Activated CD4-positive, alpha-beta T cell treated with anti-CD3 and anti-CD28 coated beads, Interleukin-2, amount 50 U/mL, for 4 hours (primary cell): ENCODE measurements around the gene KAZN.

Experiments used
- DNase-seq, 2 experiments: peaks; one replicate each; pipeline ENCODE4 v3.0.0-alpha.2; 2020

Gene KAZN

DNA sequence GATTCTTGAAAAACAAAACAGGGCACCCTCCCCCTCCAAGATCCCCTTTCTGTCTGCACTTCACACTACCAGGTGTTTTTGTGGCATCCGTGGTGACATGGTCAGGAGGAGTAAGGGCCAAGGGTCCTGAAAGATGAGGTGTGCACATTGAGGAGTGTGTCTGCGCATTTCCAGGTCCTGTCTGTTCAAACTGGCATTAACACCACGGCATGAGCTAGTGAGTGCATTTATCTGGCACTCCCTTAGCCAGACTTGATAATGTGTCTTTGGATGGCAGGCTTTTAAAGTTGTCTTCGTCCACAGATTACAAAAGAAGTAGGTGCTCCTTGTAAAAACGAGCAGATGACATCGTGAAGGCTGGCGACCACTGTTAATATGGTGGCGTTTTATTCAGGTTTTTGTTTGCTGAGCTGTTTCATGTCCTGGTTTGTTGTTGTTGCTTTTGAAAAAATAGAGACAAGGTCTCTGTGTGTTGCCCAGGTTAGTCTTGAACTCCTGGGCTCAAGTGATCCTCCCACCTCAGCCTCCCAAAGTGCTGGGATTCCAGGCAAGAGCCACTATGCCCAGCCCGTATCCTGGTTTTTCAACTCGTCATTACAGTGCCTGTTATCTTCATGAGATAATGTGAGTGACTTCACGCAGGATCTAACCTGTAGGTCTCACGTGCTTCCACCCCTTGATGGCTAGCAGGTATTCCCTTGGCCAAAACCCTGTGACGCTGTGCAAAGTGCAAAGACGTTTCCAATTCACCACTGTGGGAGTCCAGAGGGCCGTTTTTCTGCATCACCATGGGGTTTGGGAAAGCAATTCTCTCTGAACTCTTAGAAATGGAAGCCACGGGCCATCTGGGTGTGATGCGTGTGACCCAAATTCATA lies 559.3 kb downstream of the KAZN start:
- DNase-seq: no peak

DNA sequence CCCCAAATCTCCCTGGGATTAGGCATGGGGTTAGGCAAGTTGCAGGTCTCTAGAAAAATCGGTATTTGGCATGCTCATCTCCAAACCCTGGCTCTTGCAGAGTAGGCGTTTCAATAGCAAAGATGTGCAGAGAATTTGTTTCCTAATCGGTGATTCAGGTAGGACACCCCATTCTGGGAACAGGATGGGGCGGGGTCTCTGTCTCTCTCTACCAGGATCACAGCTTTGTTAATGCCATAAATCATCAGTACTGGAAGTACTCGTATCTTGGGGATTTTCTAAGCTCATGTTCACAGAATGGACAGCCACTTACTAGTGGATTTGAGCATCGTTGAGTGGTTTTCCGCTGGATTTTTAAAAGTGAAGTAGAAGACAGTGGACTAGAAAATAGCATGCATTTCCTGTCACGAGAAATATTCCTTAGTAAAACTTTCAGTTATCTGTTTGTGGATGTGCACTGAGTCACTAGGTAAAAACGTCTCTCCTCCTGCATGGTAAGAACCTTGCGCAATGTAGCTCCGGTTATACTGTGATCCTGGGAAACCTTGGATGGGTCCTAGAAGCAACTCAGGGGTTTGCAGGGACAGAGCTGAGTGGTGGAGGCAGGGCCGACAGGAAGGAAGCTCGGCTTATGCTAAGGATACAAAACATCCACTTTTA lies 560.2 kb downstream of the KAZN start:
- no peak for DNase-seq

DNA sequence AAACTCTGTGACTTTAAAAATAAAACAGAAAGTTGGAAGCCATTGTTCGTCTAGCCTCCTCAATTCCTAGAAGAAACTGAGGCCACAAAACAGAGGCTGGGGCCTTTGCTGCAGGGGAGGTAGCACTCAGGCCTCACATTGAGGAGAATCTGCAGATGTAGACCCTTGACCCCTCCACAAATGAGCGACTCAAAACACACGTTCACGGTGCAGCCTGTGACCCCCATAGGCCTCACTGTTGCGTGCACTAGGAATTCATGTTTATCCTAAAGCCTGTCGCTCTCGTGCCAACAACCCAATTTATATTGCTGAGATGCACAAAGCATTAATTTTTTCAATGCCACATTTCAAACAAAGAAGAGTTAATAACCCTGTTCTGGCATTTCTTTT lies 560.7 kb downstream of the KAZN start:
- DNase-seq: no peak

DNA sequence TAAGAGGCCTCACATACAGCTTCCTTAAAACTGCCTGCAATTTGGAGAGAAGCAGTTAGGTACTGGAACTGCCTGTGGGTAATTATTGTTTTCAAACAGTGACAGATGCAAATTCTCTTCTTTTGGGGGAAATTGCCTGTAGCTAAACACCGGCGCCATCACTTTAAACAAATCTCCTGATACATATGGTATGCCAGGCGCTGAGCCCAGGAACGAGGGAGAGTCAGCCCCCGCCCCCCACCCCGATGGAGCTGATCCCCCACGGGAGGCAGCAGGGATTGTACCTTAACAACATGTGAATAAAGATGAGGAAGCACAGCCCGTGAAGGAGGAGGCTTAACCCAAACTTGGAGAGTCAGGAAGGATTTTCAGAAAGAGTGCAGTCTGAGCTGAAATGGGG lies 562.1 kb downstream of the KAZN start:
- DNase-seq: no peak

DNA sequence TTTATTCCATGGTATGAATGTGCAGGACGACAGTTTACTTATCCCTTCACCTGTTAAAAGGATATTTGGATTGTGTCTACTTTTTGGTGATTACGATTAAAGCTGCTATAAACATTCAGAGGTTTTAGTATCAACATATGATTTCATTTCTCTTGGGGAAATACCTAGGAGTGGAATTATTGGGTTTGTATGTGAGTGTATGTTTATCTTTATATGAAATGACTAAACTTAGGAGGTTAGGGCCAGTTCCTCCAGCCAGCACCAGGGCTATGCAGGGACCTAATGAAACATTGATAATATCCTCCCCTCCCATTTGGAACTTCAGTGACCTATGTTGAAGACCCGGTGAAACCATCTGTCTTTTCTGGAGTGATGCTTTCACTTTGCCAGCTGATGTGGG lies 568.9 kb downstream of the KAZN start:
- no peak for DNase-seq
